HepG2 (cell line): ENCODE measurements around the gene DNAJB8. TPM values are rescaled to one million over a fixed set of nuclear protein-coding genes. Genes with fewer than 3 reads are reported as not detected.

ENCODE experiments used
- ATAC-seq: fragments of 200-7000 bp; cut with Tn5 transposase; 3 replicates; pipeline ENCODE4 v1.9.1; 2020; ENCODE audit warnings: mild to moderate bottlenecking, moderate library complexity
- BruUV-seq: library from RNA; stranded (reverse); fragments of 400-500 nt; replicated peaks from 2 replicates; lab custom pipeline; 2021; lab: Mats Ljungman, UMichigan
- CTCF ChIA-PET: fragments of 300-600 bp; formaldehyde crosslinking; extraction: SDS; loops from one replicate; lab custom pipeline; 2021; ENCODE audit warnings: low total read pairs, inconsistent platforms, low intra/inter-chr PET ratio; lab: Yijun Ruan, JAX
- POLR2A ChIA-PET: fragments of 350-600 bp; sonication (Branson Sonifier 250); formaldehyde crosslinking; loops from one replicate; lab custom pipeline; 2020; ENCODE audit warnings: antibody characterized with exemption, inconsistent platforms; lab: Yijun Ruan, JAX
- DNase-seq: peaks from one replicate; pipeline ENCODE4 v3.0.0-alpha.2; 2015; ENCODE audit warnings: low spot score
- FAIRE-seq: peaks from 3 replicates; lab custom pipeline; 2011; peaks lifted over from hg19 to GRCh38; lab: Jason Lieb, UNC
- H2AFZ ChIP-seq: one replicate; pipeline ENCODE4 v1.6.1; 2011; ENCODE audit warnings: low read length, inconsistent platforms
- H3K27ac ChIP-seq: fragments of 300-600 bp; 3 replicates; pipeline ENCODE4 v1.8.0; 2011; ENCODE audit warnings: mixed run types, mild to moderate bottlenecking, mixed read lengths, low read length, inconsistent platforms; ENCODE audit not compliant: insufficient read depth; ENCODE audit errors: extremely low read length
- H3K27me3 ChIP-seq, 2 experiments: fragments of 200-600 bp in 1 of 2; 2 replicates in 1 of 2; 3 replicates in 1 of 2; pipeline versions ENCODE4 v1.6.0 to v1.8.0; 2011; ENCODE audit warnings: low read length in 2 of 2, mild to moderate bottlenecking in 2 of 2, moderate library complexity in 2 of 2, inconsistent platforms in 1 of 2; ENCODE audit not compliant: insufficient read depth in 2 of 2, control insufficient read depth in 1 of 2
- H3K36me3 ChIP-seq, 2 experiments: fragments of 200-600 bp in 1 of 2; replicated peaks in 1 of 2; 2 replicates in 1 of 2; 3 replicates in 1 of 2; pipeline versions ENCODE4 v1.5.1 to v1.8.0; 2011; ENCODE audit warnings: low read length in 2 of 2, inconsistent platforms in 1 of 2; ENCODE audit not compliant: insufficient read depth in 2 of 2, control insufficient read depth in 1 of 2
- H3K4me1 ChIP-seq: 2 replicates; pipeline ENCODE4 v1.5.1; 2012; ENCODE audit warnings: low read length, inconsistent platforms; ENCODE audit not compliant: insufficient read depth
- H3K4me2 ChIP-seq: 2 replicates; pipeline ENCODE4 v1.6.0; 2011; ENCODE audit warnings: low read depth, low read length, inconsistent platforms
- H3K4me3 ChIP-seq, 3 experiments: fragments of 200-600 bp in 1 of 3; sonication (generic), shearing (Covaris generic) in 1 of 3; replicated peaks in 1 of 3; 2 replicates each; pipeline ENCODE4 v1.5.1; 2011 to 2016; ENCODE audit warnings: low read length in 3 of 3, inconsistent platforms in 2 of 3, low read depth in 2 of 3, mild to moderate bottlenecking in 2 of 3, control low read depth in 1 of 3, mixed read lengths in 1 of 3; ENCODE audit not compliant: insufficient read depth in 1 of 3
- H3K79me2 ChIP-seq: one replicate; pipeline ENCODE4 v1.6.1; 2011; ENCODE audit warnings: low read length, inconsistent platforms; ENCODE audit not compliant: insufficient read depth
- H3K9ac ChIP-seq: 2 replicates; pipeline ENCODE4 v1.6.0; 2011; ENCODE audit warnings: mild to moderate bottlenecking, low read depth, low read length, inconsistent platforms; ENCODE audit not compliant: insufficient read depth
- H3K9me3 ChIP-seq: 2 replicates; pipeline ENCODE4 v1.5.1; 2012; ENCODE audit warnings: mild to moderate bottlenecking, low read length
- H4K20me1 ChIP-seq: 2 replicates; pipeline ENCODE4 v1.6.0; 2011; ENCODE audit warnings: inconsistent platforms, mild to moderate bottlenecking, low read length, moderate library complexity; ENCODE audit not compliant: insufficient read depth
- FOXO4 ChIP-seq: sonication (generic); formaldehyde crosslinking; conservative IDR thresholded peaks from 2 replicates; pipeline ENCODE4 v1.8.1; 2023; ENCODE audit warnings: missing genetic modification reagents
- NRL ChIP-seq: sonication (generic); formaldehyde crosslinking; IDR thresholded peaks from 2 replicates; pipeline ENCODE4 v1.5.0; 2020; ENCODE audit warnings: missing genetic modification reagents, mild to moderate bottlenecking, moderate library complexity, borderline replicate concordance
- ZBTB10 ChIP-seq: sonication (generic); formaldehyde crosslinking; IDR thresholded peaks from 2 replicates; pipeline ENCODE4 v1.4.0; 2020; ENCODE audit warnings: missing genetic modification reagents, borderline replicate concordance
- ZNF790 ChIP-seq: sonication (generic); formaldehyde crosslinking; IDR thresholded peaks from 2 replicates; pipeline ENCODE4 v1.8.0; 2022; ENCODE audit warnings: missing genetic modification reagents, mild to moderate bottlenecking, borderline replicate concordance
- WGBS: methylation state at CpG from one replicate; pipeline ENCODE4 v1.1.6; 2017; ENCODE audit warnings: low lambda C conversion rate; 5-methylcytosine and 5-hydroxymethylcytosine counted together
- in situ Hi-C: cut with HindIII; loops from 2 replicates; pipeline ENCODE4 v1.10.0; 2017; ENCODE audit warnings: low pct_unique_long_range_greater_than_20kb; ENCODE audit not compliant: extremely low pct_ligation_motif_present
- intact Hi-C: fragments of 100-400 bp; cut with micrococcal nuclease; formaldehyde crosslinking; loops from one replicate; pipeline ENCODE4 v1.10.0; 2022; ENCODE audit not compliant: unreplicated experiment
- polyA plus RNA-seq, 8 experiments: library from polyadenylated mRNA; depleted of rRNA in 3 of 8; stranded (reverse) in 7 of 8; unstranded in 1 of 8; fragments of >200 nt; fragmentation: Illumina TruSeq in 4 of 8; extraction: Trizol in 4 of 8; gene quantifications; 2 replicates each; pipeline versions ENCODE4 v1.2.1 to v1.2.3, GENCODE V29; 2011 to 2016; ENCODE audit warnings: low read depth in 4 of 8, missing spikeins in 1 of 8, mixed read lengths in 1 of 8; ENCODE audit not compliant: insufficient read depth in 1 of 8
- total RNA-seq, 5 experiments: library from RNA; depleted of rRNA; stranded (reverse); fragments of >200 nt; fragmentation: Illumina TruSeq; extraction: Trizol; gene quantifications; 2 replicates each; pipeline ENCODE4 v1.2.3, GENCODE V29; 2016; ENCODE audit warnings: low read depth in 1 of 5

The DNAJB8 gene
- total and polyA plus RNA-seq, 2 of the 13 experiments (the other 11 are each of a cell fraction or from before 2014, with no cell fraction given), result not detected

- Histone ChIP-seq H3K9me3 (no peaks in the 10 kb centered on the region), H3K27me3 (peaks cover 6 to 51% of the 10 kb centered on the region in 2 experiments), H3K36me3 (peaks cover 0 to 15% of the 10 kb centered on the region in 2 experiments; a peak in 1 of 5 replicates), H2AFZ (no peak overlapping the region), H3K4me1 (no peaks in the 10 kb centered on the region), H3K27ac (no peak overlapping the region), H4K20me1 (no peaks in the 10 kb centered on the region), H3K79me2 (no peaks in the 10 kb centered on the region), H3K9ac (no peak overlapping the region), H3K4me3 (no peak overlapping the region), H3K4me2 (no peak overlapping the region)
- no TSS peak for BruUV-seq
- in situ Hi-C loops (no loop called here), intact Hi-C loops (no loop called here)
- no peak for ATAC-seq
- ChIA-PET CTCF (no interaction called here), POLR2A (no interaction called here)
- no peak for FAIRE-seq
- TF ChIP-seq NRL (no peak), ZBTB10 (CRISPR knock-in tag) (0 out of 2 replicates have a peak, but pooled peaks have one; percentile 23)
- WGBS, result 7% methylated on average over 2 of the region's 5 CpGs
- no peak for DNase-seq
Measured at GRCh38 chr3:128476659-128477058, 10.0 kb upstream of the DNAJB8 start.

- Histone ChIP-seq H3K9ac (no peak overlapping the region), H3K4me2 (no peak overlapping the region), H3K9me3 (no peaks in the 10 kb centered on the region), H3K27me3 (peaks cover 8 to 64% of the 10 kb centered on the region in 2 experiments), H3K36me3 (peaks cover 0 to 5% of the 10 kb centered on the region in 2 experiments; a peak in 1 of 5 replicates), H3K4me3 (no peak overlapping the region), H3K4me1 (no peaks in the 10 kb centered on the region), H3K79me2 (no peaks in the 10 kb centered on the region), H4K20me1 (no peaks in the 10 kb centered on the region), H2AFZ (no peak overlapping the region), H3K27ac (no peak overlapping the region)
- DNase-seq, result no peak
- POLR2A ChIA-PET, result no interaction called here
- WGBS, result 38% methylated on average over 7 of the region's 8 CpGs
- no TSS peak for BruUV-seq
- no peak for TF ChIP-seq FOXO4 (CRISPR knock-in tag)
- TF ChIP-seq ZNF790 (CRISPR knock-in tag), result no peak
- intact Hi-C loops (no loop called here), in situ Hi-C loops (no loop called here)
- no peak; the same call in 2 of the 3 replicates for ATAC-seq
- FAIRE-seq, result no peak
- CTCF ChIA-PET, result no interaction called here
Measured at GRCh38 chr3:128475355-128475754, 8.7 kb upstream of the DNAJB8 start.
